DND-41 (cell line): Measurements from ENCODE around the gene GNAS-AS1.

Source experiments
- ATAC-seq: fragments of 200-7000 bp; cut with Tn5 transposase; 3 replicates; pipeline ENCODE4 v1.9.1; 2021; ENCODE audit warnings: low read depth; ENCODE audit not compliant: insufficient read depth
- DNase-seq: peaks from one replicate; pipeline ENCODE4 v3.0.0-alpha.2; 2020
- H2AFZ ChIP-seq: 2 replicates; pipeline ENCODE4 v1.6.0; 2012; ENCODE audit warnings: low read depth, low read length
- H3K27ac ChIP-seq: 2 replicates; pipeline ENCODE4 v1.5.1; 2012; ENCODE audit warnings: low read length, inconsistent platforms
- H3K27me3 ChIP-seq: fragments of 200-600 bp; sonication (generic); 2 replicates; pipeline ENCODE4 v1.6.0; 2012; ENCODE audit warnings: low read length, mild to moderate bottlenecking, inconsistent platforms; ENCODE audit not compliant: insufficient read depth, poor library complexity
- H3K36me3 ChIP-seq: 2 replicates; pipeline ENCODE4 v1.5.1; 2012; ENCODE audit warnings: low read length, inconsistent platforms; ENCODE audit not compliant: insufficient read depth
- H3K4me1 ChIP-seq: 2 replicates; pipeline ENCODE4 v1.5.1; 2012; ENCODE audit warnings: mild to moderate bottlenecking, low read length; ENCODE audit not compliant: insufficient read depth
- H3K4me2 ChIP-seq: 2 replicates; pipeline ENCODE4 v1.6.0; 2012; ENCODE audit warnings: mild to moderate bottlenecking, moderate library complexity, low read length, inconsistent platforms; ENCODE audit not compliant: insufficient read depth
- H3K4me3 ChIP-seq, 2 experiments: fragments of 200-600 bp in 1 of 2; shearing (Covaris generic) in 1 of 2; 2 replicates each; pipeline ENCODE4 v1.5.1; 2012 to 2016; ENCODE audit warnings: inconsistent platforms in 2 of 2, low read length in 2 of 2, mild to moderate bottlenecking in 2 of 2, low read depth in 1 of 2, moderate library complexity in 1 of 2
- H3K79me2 ChIP-seq: 2 replicates; pipeline ENCODE4 v1.6.0; 2012; ENCODE audit warnings: low read length, inconsistent platforms; ENCODE audit not compliant: insufficient read depth
- H3K9ac ChIP-seq: 2 replicates; pipeline ENCODE4 v1.6.0; 2012; ENCODE audit warnings: low read depth, mild to moderate bottlenecking, inconsistent platforms, low read length, moderate library complexity
- H3K9me3 ChIP-seq: 2 replicates; pipeline ENCODE4 v1.5.1; 2012; ENCODE audit warnings: low read length, moderate library complexity, mild to moderate bottlenecking, inconsistent platforms; ENCODE audit not compliant: insufficient read depth, severe bottlenecking
- H4K20me1 ChIP-seq: 2 replicates; pipeline ENCODE4 v1.6.0; 2012; ENCODE audit warnings: low read length; ENCODE audit not compliant: insufficient read depth
- EZH2 ChIP-seq: IDR thresholded peaks from 3 replicates; pipeline ENCODE4 v1.6.1; 2012; ENCODE audit warnings: borderline replicate concordance, low read depth, mild to moderate bottlenecking, moderate library complexity, low read length, inconsistent platforms; ENCODE audit not compliant: severe bottlenecking
- TF ChIP-seq, protein P1 (sequence below): IDR thresholded peaks from 2 replicates; pipeline ENCODE4 v1.5.1; 2012; ENCODE audit warnings: borderline replicate concordance, low read length, moderate library complexity, mild to moderate bottlenecking; ENCODE audit not compliant: poor library complexity, severe bottlenecking; ENCODE audit errors: extremely low read depth

Gene GNAS-AS1

DNA sequence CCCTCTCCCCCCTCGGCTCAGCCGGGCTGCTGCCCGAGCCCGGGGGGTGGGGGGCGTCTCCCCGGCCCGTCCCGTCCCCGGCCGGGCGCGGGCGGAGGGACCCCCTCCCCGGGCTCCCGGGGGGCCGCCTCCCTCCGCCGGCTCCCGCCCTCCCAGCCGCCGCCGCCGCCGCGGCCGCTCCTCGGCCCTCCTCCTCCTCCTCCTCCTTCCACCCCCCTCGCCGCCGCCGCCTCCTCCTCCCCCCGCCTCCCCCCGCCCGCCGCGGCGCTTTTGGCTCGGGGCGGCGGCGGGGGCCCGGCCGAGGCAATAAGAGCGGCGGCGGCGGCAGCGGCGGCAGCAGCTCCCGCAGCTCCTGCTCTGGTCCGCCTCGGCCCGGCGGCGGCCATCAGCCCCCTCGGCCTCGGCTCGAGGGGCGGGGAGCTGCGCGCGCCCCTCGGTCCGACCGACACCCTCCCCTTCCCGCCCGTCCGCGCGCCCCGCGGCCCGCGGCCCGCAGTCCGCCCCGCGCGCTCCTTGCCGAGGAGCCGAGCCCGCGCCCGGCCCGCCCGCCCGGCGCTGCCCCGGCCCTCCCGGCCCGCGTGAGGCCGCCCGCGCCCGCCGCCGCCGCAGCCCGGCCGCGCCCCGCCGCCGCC lies 40.5 kb upstream of the GNAS-AS1 start:
- H3K36me3 ChIP-seq, result peaks cover 24% of the 10 kb centered on the region
- peak; percentile 11; the same call in 2 of the 3 replicates for ATAC-seq
- H3K4me3 ChIP-seq, result peak overlapping the region; percentile 19 to 85; a peak in 3 of 4 replicates
- peaks cover 70% of the 10 kb centered on the region for H3K79me2 ChIP-seq
- no peak for DNase-seq
- peak overlapping the region; percentile 93 for H3K9ac ChIP-seq
- peak overlapping the region; percentile 88 for H3K4me2 ChIP-seq
- H3K27me3 ChIP-seq, result no peaks in the 10 kb centered on the region
- no peaks in the 10 kb centered on the region for H3K9me3 ChIP-seq
- no peak for TF ChIP-seq EZH2
- TF ChIP-seq, protein P1, sequence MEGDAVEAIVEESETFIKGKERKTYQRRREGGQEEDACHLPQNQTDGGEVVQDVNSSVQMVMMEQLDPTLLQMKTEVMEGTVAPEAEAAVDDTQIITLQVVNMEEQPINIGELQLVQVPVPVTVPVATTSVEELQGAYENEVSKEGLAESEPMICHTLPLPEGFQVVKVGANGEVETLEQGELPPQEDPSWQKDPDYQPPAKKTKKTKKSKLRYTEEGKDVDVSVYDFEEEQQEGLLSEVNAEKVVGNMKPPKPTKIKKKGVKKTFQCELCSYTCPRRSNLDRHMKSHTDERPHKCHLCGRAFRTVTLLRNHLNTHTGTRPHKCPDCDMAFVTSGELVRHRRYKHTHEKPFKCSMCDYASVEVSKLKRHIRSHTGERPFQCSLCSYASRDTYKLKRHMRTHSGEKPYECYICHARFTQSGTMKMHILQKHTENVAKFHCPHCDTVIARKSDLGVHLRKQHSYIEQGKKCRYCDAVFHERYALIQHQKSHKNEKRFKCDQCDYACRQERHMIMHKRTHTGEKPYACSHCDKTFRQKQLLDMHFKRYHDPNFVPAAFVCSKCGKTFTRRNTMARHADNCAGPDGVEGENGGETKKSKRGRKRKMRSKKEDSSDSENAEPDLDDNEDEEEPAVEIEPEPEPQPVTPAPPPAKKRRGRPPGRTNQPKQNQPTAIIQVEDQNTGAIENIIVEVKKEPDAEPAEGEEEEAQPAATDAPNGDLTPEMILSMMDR, result no peak
- H3K4me1 ChIP-seq, result peaks cover 46% of the 10 kb centered on the region
- H4K20me1 ChIP-seq, result peaks cover 36% of the 10 kb centered on the region
- no peak overlapping the region for H2AFZ ChIP-seq
- peak overlapping the region; percentile 100 for H3K27ac ChIP-seq

DNA sequence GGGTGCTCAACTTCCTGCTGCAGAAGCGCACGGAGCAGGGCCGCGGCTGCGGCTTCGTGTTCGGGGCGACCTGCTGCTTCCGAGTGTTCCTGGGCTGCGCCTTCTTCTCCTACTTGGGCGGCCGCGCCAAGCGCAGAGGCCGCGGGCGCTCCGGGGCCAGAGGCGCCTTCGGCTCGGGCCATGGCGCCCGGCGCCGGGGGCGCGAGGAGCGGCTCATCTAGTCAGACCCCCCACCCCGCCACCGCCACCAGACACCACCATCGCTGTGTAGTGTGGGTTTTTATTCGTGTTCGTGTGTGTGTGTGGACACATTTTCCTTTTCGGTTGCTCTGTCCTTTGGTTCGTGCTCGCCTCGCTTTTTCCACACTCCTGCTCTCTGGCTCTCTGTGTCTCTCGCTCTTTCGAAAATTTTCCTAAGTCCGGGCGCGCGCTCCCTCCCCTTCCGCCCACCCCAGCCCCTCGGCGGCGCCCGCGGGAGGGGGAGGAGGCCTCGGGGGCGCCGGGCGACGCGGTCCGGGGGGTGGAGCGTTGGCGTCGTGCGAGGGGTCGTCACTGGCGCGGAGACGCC lies 39.9 kb upstream of the GNAS-AS1 start:
- peak; percentile 90 for DNase-seq
- H4K20me1 ChIP-seq, result peaks cover 30% of the 10 kb centered on the region
- peak overlapping the region; percentile 95 for H2AFZ ChIP-seq
- H3K79me2 ChIP-seq, result peaks cover 64% of the 10 kb centered on the region
- H3K27ac ChIP-seq, result peak overlapping the region; percentile 100
- H3K36me3 ChIP-seq, result peaks cover 18% of the 10 kb centered on the region
- no peaks in the 10 kb centered on the region for H3K27me3 ChIP-seq
- H3K4me2 ChIP-seq, result peak overlapping the region; percentile 88
- ATAC-seq, result peak; percentile 63
- no peak for TF ChIP-seq EZH2
- TF ChIP-seq, protein P1, result no peak
- H3K9ac ChIP-seq, result peak overlapping the region; percentile 93
- H3K4me1 ChIP-seq, result peaks cover 46% of the 10 kb centered on the region
- no peaks in the 10 kb centered on the region for H3K9me3 ChIP-seq
- peak overlapping the region; percentile 19 to 85; a peak in 3 of 4 replicates for H3K4me3 ChIP-seq

DNA sequence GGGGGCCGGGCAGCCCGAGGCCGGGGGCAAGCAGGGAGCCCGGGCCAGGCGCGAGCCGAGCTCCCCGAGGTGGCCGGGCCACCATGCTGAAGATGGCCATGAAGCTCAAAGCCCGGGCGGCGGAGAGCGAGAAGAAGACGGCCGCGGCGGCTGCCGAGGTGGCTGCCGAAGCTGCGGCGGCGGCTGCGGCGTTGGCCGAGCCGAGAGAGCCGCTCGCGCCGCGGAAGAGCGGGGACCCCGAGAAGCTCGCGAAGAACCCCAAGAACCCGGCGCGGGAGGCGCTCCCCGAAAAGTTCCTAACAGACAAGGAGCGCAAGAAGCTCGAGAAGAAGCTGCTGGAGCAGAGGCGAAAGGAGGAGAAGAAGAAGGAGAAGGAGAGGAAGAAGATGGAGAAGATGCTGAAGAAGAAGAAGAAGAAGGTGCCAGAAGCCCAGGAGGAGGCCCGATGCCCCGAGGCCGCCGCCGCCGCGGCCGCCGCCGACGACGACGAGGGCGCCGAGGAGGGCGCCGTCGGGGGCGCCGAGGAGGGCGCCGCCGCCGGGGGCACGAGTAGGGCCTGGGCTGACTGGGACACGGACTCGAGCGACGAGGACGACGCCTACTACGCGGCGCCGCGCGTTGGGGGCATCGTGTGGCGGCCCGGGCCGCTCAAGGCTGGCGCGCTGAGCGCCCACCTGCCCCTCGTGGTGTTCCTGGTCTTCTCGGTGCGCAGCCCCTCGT lies 39.3 kb upstream of the GNAS-AS1 start:
- H3K4me1 ChIP-seq, result peaks cover 41% of the 10 kb centered on the region
- H3K4me3 ChIP-seq, result peak overlapping the region; percentile 42 to 85; a peak in 3 of 4 replicates
- H3K9ac ChIP-seq, result peak overlapping the region; percentile 93
- H2AFZ ChIP-seq, result peak overlapping the region; percentile 95
- H3K27me3 ChIP-seq, result no peaks in the 10 kb centered on the region
- peak overlapping the region; percentile 100 for H3K27ac ChIP-seq
- TF ChIP-seq, protein P1, result no peak
- no peak for TF ChIP-seq EZH2
- peaks cover 24% of the 10 kb centered on the region for H4K20me1 ChIP-seq
- H3K79me2 ChIP-seq, result peaks cover 58% of the 10 kb centered on the region
- ATAC-seq (no peak; the same call in 2 of the 3 replicates), DNase-seq (peak; percentile 18)
- peak overlapping the region; percentile 88 for H3K4me2 ChIP-seq
- H3K36me3 ChIP-seq, result peaks cover 12% of the 10 kb centered on the region
- no peaks in the 10 kb centered on the region for H3K9me3 ChIP-seq
